COLO829 (cell line): ENCODE data around the gene GSTT4.
"Not testable (repeated sequence)": the region's sequence is repeated elsewhere in the genome, so short reads cannot be mapped to it uniquely, and the experiment has no call there.

Experiments used
- DNase-seq: peaks from one replicate; pipeline ENCODE4 v3.0.0; 2012; ENCODE audit warnings: low spot score

Gene GSTT4

GRCh38 chr22:24024354-24024753 lies 19.1 kb upstream of the GSTT4 start:
- no peak for DNase-seq

GRCh38 chr22:24023204-24023789 lies 18.0 kb upstream of the GSTT4 start:
- no peak for DNase-seq

GRCh38 chr22:24021304-24021703 lies 16.1 kb upstream of the GSTT4 start:
- no peak for DNase-seq

GRCh38 chr22:24016156-24016555 lies 10.9 kb upstream of the GSTT4 start:
- no peak for DNase-seq

- DNase-seq = no peak
These were observed 6.4 kb upstream of the GSTT4 start for GRCh38 chr22:24011735-24012068.

- no peak for DNase-seq
These were observed 4.8 kb upstream of the GSTT4 start for GRCh38 chr22:24010018-24010391.

- no peak for DNase-seq
These were observed 4.2 kb upstream of the GSTT4 start for GRCh38 chr22:24009227-24010017.

GRCh38 chr22:24008381-24009226 lies 3.4 kb upstream of the GSTT4 start:
- DNase-seq = no peak

- no peak for DNase-seq
These were observed 2.7 kb upstream of the GSTT4 start for GRCh38 chr22:24008022-24008283.

- DNase-seq = no peak
These were observed 2.2 kb upstream of the GSTT4 start for GRCh38 chr22:24007253-24008021.

- DNase-seq = no peak
These were observed 1.6 kb upstream of the GSTT4 start for GRCh38 chr22:24006914-24007214.

- no peak for DNase-seq
These were observed 1.1 kb upstream of the GSTT4 start for GRCh38 chr22:24006207-24006913.

GRCh38 chr22:24003887-24004286 lies 1.4 kb downstream of the GSTT4 start:
- no peak for DNase-seq

- DNase-seq = no peak
These were observed 2.4 kb downstream of the GSTT4 start for GRCh38 chr22:24002851-24003250.

GRCh38 chr22:24002272-24002671 lies 3.0 kb downstream of the GSTT4 start:
- DNase-seq = peak; percentile 92

GRCh38 chr22:24001314-24001713 lies 3.9 kb downstream of the GSTT4 start:
- DNase-seq = no peak

GRCh38 chr22:23999779-24000178 lies 5.5 kb downstream of the GSTT4 start:
- not testable (repeated sequence) for DNase-seq

GRCh38 chr22:23997092-23997491 lies 8.2 kb downstream of the GSTT4 start:
- DNase-seq = no peak

GRCh38 chr22:23993581-23994177 lies 11.6 kb downstream of the GSTT4 start:
- not testable (repeated sequence) for DNase-seq

GRCh38 chr22:23993080-23993479 lies 12.2 kb downstream of the GSTT4 start:
- DNase-seq = not testable (repeated sequence)

- DNase-seq = not testable (repeated sequence)
These were observed 15.5 kb downstream of the GSTT4 start for GRCh38 chr22:23989583-23990244.
